OCI-LY3 (cell line): ENCODE data around the gene VMP1.
"Not testable (repeated sequence)": the region's sequence is repeated elsewhere in the genome, so short reads cannot be mapped to it uniquely, and the experiment has no call there.

ENCODE experiments used
- H2AFZ ChIP-seq: fragments of 200-600, 300-600 bp; shearing (Covaris generic); 2 replicates; pipeline ENCODE4 v1.6.0; 2014; ENCODE audit warnings: antibody characterized with exemption, low read depth, low read length
- H3K27ac ChIP-seq: fragments of 200-600, 300-600 bp; sonication (generic); 2 replicates; pipeline ENCODE4 v1.5.1; 2014; ENCODE audit warnings: mild to moderate bottlenecking, low read length, moderate library complexity, mixed read lengths
- H3K27me3 ChIP-seq: fragments of 200-600, 300-600 bp; sonication (generic); 2 replicates; pipeline ENCODE4 v1.6.1; 2014; ENCODE audit warnings: low read depth, low read length, mixed read lengths
- H3K36me3 ChIP-seq: fragments of 200-600, 300-600 bp; sonication (generic); replicated peaks from 2 replicates; pipeline ENCODE3; 2014; ENCODE audit warnings: low read depth, low read length, mixed read lengths
- H3K4me1 ChIP-seq: fragments of 300-600, 200-600 bp; sonication (generic); 2 replicates; pipeline ENCODE4 v1.6.1; 2014; ENCODE audit warnings: low read length, mixed read lengths
- H3K4me2 ChIP-seq: fragments of 200-600, 300-600 bp; sonication (generic); 2 replicates; pipeline ENCODE4 v1.6.1; 2014; ENCODE audit warnings: low read length, mixed read lengths
- H3K4me3 ChIP-seq: fragments of 300-600, 200-600 bp; sonication (generic); 2 replicates; pipeline ENCODE4 v1.5.1; 2014; ENCODE audit warnings: antibody characterized with exemption, mild to moderate bottlenecking, low read length, moderate library complexity
- H3K79me2 ChIP-seq: fragments of 300-600, 200-600 bp; shearing (Covaris generic); 2 replicates; pipeline ENCODE4 v1.6.1; 2014; ENCODE audit warnings: mild to moderate bottlenecking, low read length, mixed read lengths
- H3K9ac ChIP-seq: fragments of 300-600, 200-600 bp; shearing (Covaris generic); 2 replicates; pipeline ENCODE4 v1.6.0; 2014; ENCODE audit warnings: mild to moderate bottlenecking, low read length, moderate library complexity
- H3K9me3 ChIP-seq: fragments of 200-600, 300-600 bp; shearing (Covaris generic); 2 replicates; pipeline ENCODE4 v1.6.1; 2014; ENCODE audit warnings: low read length, mixed read lengths; ENCODE audit not compliant: insufficient read depth
- H4K20me1 ChIP-seq: fragments of 200-600, 300-600 bp; sonication (generic); 2 replicates; pipeline ENCODE4 v1.6.1; 2016; ENCODE audit warnings: low read length, mixed read lengths; ENCODE audit not compliant: insufficient read depth
- EZH2phosphoT487 ChIP-seq: fragments of 200-600 bp; shearing (Covaris generic); IDR thresholded peaks from 2 replicates; pipeline ENCODE4 v1.6.1; 2018; ENCODE audit warnings: antibody characterized with exemption, mixed run types, low read depth
- TF ChIP-seq, protein P1 (sequence below): fragments of 200-600, 300-600 bp; sonication (generic); IDR thresholded peaks from 2 replicates; pipeline ENCODE4 v1.5.1; 2014; ENCODE audit warnings: antibody characterized with exemption, low read length, low read depth

The VMP1 gene

DNA sequence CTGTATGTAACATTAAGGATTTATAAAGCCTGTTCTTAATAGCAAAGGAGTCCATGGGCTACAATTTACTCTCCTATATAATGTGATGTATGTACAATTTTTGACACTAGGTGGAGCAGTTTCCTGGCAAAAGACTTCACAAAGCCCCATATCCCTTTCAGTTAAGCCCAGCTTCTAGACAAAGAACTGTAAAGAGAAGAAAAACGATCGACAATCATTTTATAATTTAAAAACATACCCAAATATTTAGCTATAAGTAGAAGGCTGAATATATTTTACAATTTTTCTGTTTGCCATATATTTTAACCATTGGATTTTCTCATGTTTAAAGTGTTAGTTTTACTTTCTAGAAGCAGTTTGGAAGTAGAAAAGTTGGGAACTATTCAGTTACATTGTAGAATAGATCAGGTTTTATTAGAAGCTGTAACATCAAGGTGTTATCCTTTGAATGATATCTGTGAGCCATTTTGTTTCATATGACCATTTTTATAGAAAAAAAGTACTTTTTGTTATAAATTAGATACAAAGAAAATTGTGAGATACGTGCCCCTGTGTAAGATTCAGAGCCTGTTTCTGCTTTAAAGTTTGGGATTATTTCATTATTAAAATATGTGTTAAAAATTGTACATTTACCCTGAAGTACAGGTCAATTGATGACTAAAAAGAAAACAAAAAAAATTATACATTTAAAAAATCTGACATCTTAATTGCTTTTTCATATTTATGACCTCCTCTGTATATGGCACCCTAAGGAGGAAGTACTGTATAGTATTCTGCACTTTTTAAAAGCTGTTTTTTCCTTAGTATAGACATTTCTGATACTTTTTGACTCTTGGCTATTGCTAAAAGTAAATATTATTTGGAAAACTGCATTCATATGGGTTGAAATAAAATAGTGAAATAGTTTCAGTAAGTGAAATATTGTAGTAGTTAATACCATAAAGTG lies 46.3 kb downstream of the VMP1 start:
- peaks cover under 1% of the 10 kb centered on the region for H3K36me3 ChIP-seq
- peak overlapping the region; percentile 61 for H3K4me2 ChIP-seq

DNA sequence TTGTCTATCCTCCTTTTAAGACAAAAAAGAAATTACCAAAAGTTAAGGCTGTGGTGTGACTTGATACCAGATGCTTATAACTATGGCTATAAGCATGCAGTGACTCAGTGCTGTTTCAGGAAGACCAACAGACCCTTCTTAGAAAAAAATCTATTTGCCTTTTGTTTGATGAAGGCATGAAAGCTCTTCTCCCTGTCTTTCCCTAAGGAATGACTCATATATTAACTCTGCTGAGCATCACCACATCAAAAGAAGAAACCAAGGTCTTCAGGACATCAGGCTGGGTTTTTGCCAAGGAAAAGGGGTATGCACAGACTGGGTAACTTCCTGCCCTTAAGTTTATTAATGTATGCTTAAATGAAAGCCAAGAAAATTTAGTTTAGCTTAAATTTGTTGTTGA lies 47.1 kb downstream of the VMP1 start:
- H3K4me3 ChIP-seq = no peak overlapping the region

More for the DNA sequence above, 46.3 kb downstream of the VMP1 start:
- Histone ChIP-seq H2AFZ (no peak overlapping the region), H4K20me1 (no peaks in the 10 kb centered on the region), H3K9ac (peak overlapping the region; percentile 58), H3K27me3 (no peaks in the 10 kb centered on the region), H3K79me2 (no peaks in the 10 kb centered on the region), H3K27ac (0 out of 2 replicates have a peak overlapping the region, but pooled peaks have one; percentile 77), H3K9me3 (no peaks in the 10 kb centered on the region), H3K4me1 (peaks cover 33% of the 10 kb centered on the region), H3K4me3 (peak overlapping the region; percentile 50)
- TF ChIP-seq EZH2phosphoT487 = no peak
- TF ChIP-seq, protein P1, sequence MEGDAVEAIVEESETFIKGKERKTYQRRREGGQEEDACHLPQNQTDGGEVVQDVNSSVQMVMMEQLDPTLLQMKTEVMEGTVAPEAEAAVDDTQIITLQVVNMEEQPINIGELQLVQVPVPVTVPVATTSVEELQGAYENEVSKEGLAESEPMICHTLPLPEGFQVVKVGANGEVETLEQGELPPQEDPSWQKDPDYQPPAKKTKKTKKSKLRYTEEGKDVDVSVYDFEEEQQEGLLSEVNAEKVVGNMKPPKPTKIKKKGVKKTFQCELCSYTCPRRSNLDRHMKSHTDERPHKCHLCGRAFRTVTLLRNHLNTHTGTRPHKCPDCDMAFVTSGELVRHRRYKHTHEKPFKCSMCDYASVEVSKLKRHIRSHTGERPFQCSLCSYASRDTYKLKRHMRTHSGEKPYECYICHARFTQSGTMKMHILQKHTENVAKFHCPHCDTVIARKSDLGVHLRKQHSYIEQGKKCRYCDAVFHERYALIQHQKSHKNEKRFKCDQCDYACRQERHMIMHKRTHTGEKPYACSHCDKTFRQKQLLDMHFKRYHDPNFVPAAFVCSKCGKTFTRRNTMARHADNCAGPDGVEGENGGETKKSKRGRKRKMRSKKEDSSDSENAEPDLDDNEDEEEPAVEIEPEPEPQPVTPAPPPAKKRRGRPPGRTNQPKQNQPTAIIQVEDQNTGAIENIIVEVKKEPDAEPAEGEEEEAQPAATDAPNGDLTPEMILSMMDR = peak; percentile 87

DNA sequence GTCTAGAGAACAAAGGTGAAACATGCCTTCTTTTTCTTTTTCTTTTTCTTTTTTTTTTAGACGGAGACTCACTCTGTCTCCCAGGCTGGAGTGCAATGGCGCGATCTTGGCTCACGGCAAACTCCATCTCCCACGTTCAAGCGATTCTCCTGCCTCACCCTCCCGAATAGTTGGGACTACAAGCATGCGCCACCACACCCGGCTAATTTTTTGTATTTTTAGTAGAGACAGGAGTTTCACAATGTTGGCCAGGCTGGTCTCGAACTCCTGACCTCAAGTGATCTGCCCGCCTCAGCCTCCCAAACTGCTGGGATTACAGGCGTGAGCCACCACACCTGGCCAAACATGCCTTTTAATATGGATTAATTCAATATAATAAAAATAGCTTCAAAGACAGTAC lies 47.6 kb downstream of the VMP1 start:
- H3K36me3 ChIP-seq = peaks cover 12% of the 10 kb centered on the region
- H3K9ac ChIP-seq, H2AFZ ChIP-seq, H3K79me2 ChIP-seq, H3K9me3 ChIP-seq, H3K27ac ChIP-seq, H3K27me3 ChIP-seq, H4K20me1 ChIP-seq, H3K4me2 ChIP-seq, H3K4me3 ChIP-seq: not testable (repeated sequence)
- peaks cover 33% of the 10 kb centered on the region for H3K4me1 ChIP-seq

More for the DNA sequence above, 47.1 kb downstream of the VMP1 start:
- H3K27ac ChIP-seq = no peak overlapping the region
- H3K9me3 ChIP-seq = no peaks in the 10 kb centered on the region
- no peak overlapping the region for H3K9ac ChIP-seq
- no peak overlapping the region for H3K4me2 ChIP-seq
- H4K20me1 ChIP-seq = no peaks in the 10 kb centered on the region
- H3K4me1 ChIP-seq = peaks cover 33% of the 10 kb centered on the region
- peaks cover 8% of the 10 kb centered on the region for H3K36me3 ChIP-seq
- no peak for TF ChIP-seq EZH2phosphoT487
- TF ChIP-seq, protein P1 = no peak
- H3K79me2 ChIP-seq = no peaks in the 10 kb centered on the region
- H3K27me3 ChIP-seq = no peaks in the 10 kb centered on the region
- H2AFZ ChIP-seq = no peak overlapping the region

DNA sequence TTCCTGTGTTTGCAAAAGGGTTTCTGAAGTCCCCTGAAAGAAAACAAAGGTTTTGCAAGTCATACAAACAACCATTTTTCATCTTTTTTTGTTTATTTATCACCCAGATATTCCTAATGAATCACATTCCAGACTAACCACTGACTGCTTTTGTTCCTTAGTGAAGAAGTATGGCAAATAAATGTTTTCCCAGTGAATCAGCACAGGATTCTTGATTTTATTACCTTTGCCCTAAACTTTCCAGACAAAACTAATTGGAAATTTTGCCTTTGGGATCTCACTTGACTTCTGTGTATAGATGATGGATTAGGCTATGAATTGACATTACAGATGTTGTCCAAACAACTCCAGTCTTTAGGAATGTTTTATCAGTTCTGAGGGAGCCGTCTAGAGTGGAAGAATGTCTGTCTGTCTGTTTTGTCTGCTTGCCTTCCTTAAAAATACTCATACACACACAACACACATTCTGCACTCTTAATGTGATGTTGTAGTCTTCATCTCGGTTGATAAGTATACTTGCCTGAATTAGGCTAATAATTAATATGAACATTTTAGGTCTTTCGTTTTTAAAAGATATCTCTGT lies 48.9 kb downstream of the VMP1 start:
- Histone ChIP-seq H3K4me1 (peaks cover 30% of the 10 kb centered on the region), H3K4me3 (no peak overlapping the region), H3K9me3 (no peaks in the 10 kb centered on the region), H3K36me3 (peaks cover 12% of the 10 kb centered on the region), H3K27ac (no peak overlapping the region), H3K9ac (no peak overlapping the region), H3K4me2 (no peak overlapping the region), H4K20me1 (no peaks in the 10 kb centered on the region), H2AFZ (no peak overlapping the region), H3K27me3 (no peaks in the 10 kb centered on the region), H3K79me2 (no peaks in the 10 kb centered on the region)
- no peak for TF ChIP-seq EZH2phosphoT487
- TF ChIP-seq, protein P1 = no peak
